HEK293 (cell line): Measurements from ENCODE around the gene OLFM2.

ENCODE experiments used
- KLF8 ChIP-seq: fragments of 450-650 bp; formaldehyde crosslinking; IDR thresholded peaks from 2 replicates; pipeline ENCODE4 v1.5.1; 2016; ENCODE audit warnings: missing biosample characterization, missing genetic modification characterization
- YY1 ChIP-seq: fragments of 450-650 bp; formaldehyde crosslinking; IDR thresholded peaks from 2 replicates; pipeline ENCODE4 v1.5.1; 2018; ENCODE audit warnings: missing biosample characterization, missing genetic modification characterization
- ZBTB48 ChIP-seq: fragments of 450-650 bp; formaldehyde crosslinking; IDR thresholded peaks from 2 replicates; pipeline ENCODE4 v1.5.1; 2016; ENCODE audit warnings: missing biosample characterization, missing genetic modification characterization
- ZNF121 ChIP-seq: fragments of 450-650 bp; formaldehyde crosslinking; IDR thresholded peaks from 2 replicates; pipeline ENCODE4 v1.5.1; 2016; ENCODE audit warnings: missing biosample characterization, missing genetic modification characterization
- ZNF324 ChIP-seq: fragments of 450-650 bp; formaldehyde crosslinking; IDR thresholded peaks from 2 replicates; pipeline ENCODE4 v1.5.1; 2016; ENCODE audit warnings: missing biosample characterization, missing genetic modification characterization
- ZNF416 ChIP-seq: fragments of 450-650 bp; formaldehyde crosslinking; IDR thresholded peaks from 2 replicates; pipeline ENCODE4 v1.5.1; 2016; ENCODE audit warnings: missing biosample characterization, missing genetic modification characterization
- TF ChIP-seq, protein P1 (sequence below): fragments of 450-650 bp; formaldehyde crosslinking; IDR thresholded peaks from 2 replicates; pipeline ENCODE4; 2016; ENCODE audit warnings: missing biosample characterization, missing genetic modification characterization
- TF ChIP-seq, protein P2 (sequence below): fragments of 450-650 bp; formaldehyde crosslinking; IDR thresholded peaks from 2 replicates; pipeline ENCODE4 v1.5.1; 2016; ENCODE audit warnings: missing biosample characterization, missing genetic modification characterization
- TF ChIP-seq, protein P3 (sequence below): fragments of 450-650 bp; formaldehyde crosslinking; IDR thresholded peaks from 2 replicates; pipeline ENCODE4 v1.5.1; 2016; ENCODE audit warnings: missing biosample characterization, missing genetic modification characterization

DNA sequence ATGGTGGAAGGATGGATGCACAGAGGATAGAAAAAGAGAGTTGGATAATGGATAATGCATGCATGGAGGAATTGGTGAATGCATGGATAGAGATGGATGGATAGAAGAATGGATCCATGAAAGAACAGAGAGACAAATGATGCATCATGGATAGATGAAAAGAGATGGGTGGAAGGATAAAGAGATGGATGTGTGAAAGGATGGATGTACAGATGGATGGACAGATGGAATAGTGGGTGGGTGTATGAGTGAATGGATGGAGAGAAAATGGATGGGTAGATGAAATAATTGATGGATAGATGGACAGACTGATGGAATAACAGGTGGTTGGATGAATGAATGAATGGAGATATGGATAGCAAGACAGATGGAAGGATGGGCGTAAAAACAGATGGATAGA lies 25.7 kb downstream of the OLFM2 start:
- TF ChIP-seq ZNF324 (tag by site-specific recombination) (no peak), ZNF416 (tag by site-specific recombination) (no peak), ZBTB48 (tag by site-specific recombination) (no peak), KLF8 (tag by site-specific recombination) (no peak), ZNF121 (tag by site-specific recombination) (no peak), YY1 (no peak)
- TF ChIP-seq, protein P1, sequence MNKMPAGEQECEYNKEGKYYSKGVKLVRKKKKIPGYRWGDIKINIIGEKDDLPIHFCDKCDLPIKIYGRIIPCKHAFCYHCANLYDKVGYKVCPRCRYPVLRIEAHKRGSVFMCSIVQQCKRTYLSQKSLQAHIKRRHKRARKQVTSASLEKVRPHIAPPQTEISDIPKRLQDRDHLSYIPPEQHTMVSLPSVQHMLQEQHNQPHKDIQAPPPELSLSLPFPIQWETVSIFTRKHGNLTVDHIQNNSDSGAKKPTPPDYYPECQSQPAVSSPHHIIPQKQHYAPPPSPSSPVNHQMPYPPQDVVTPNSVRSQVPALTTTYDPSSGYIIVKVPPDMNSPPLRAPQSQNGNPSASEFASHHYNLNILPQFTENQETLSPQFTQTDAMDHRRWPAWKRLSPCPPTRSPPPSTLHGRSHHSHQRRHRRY (tag by site-specific recombination): no peak
- TF ChIP-seq, protein P2, sequence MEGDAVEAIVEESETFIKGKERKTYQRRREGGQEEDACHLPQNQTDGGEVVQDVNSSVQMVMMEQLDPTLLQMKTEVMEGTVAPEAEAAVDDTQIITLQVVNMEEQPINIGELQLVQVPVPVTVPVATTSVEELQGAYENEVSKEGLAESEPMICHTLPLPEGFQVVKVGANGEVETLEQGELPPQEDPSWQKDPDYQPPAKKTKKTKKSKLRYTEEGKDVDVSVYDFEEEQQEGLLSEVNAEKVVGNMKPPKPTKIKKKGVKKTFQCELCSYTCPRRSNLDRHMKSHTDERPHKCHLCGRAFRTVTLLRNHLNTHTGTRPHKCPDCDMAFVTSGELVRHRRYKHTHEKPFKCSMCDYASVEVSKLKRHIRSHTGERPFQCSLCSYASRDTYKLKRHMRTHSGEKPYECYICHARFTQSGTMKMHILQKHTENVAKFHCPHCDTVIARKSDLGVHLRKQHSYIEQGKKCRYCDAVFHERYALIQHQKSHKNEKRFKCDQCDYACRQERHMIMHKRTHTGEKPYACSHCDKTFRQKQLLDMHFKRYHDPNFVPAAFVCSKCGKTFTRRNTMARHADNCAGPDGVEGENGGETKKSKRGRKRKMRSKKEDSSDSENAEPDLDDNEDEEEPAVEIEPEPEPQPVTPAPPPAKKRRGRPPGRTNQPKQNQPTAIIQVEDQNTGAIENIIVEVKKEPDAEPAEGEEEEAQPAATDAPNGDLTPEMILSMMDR (tag by site-specific recombination): no peak
- TF ChIP-seq, protein P3, sequence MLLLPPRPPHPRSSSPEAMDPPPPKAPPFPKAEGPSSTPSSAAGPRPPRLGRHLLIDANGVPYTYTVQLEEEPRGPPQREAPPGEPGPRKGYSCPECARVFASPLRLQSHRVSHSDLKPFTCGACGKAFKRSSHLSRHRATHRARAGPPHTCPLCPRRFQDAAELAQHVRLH (tag by site-specific recombination): no peak
